Occipital lobe (tissue), 2 donors: Measurements from ENCODE around the gene MLEC. TPM values are rescaled to one million over a fixed set of nuclear protein-coding genes. Genes with fewer than 3 reads are reported as not detected.
"Not testable (repeated sequence)": the region's sequence is repeated elsewhere in the genome, so short reads cannot be mapped to it uniquely, and the experiment has no call there.

Experiments used
- DNase-seq: peaks from one replicate; lab custom pipeline; 2025; lab: John Stamatoyannopoulos, UW
- total RNA-seq: library from RNA; depleted of rRNA; stranded (reverse); fragments of >200 nt; gene quantifications from one replicate; pipeline ENCODE4 v1.2.3, GENCODE V29; 2014

Gene MLEC
- total RNA-seq, 1 donor from 2014 or later: 41.5 TPM

DNA sequence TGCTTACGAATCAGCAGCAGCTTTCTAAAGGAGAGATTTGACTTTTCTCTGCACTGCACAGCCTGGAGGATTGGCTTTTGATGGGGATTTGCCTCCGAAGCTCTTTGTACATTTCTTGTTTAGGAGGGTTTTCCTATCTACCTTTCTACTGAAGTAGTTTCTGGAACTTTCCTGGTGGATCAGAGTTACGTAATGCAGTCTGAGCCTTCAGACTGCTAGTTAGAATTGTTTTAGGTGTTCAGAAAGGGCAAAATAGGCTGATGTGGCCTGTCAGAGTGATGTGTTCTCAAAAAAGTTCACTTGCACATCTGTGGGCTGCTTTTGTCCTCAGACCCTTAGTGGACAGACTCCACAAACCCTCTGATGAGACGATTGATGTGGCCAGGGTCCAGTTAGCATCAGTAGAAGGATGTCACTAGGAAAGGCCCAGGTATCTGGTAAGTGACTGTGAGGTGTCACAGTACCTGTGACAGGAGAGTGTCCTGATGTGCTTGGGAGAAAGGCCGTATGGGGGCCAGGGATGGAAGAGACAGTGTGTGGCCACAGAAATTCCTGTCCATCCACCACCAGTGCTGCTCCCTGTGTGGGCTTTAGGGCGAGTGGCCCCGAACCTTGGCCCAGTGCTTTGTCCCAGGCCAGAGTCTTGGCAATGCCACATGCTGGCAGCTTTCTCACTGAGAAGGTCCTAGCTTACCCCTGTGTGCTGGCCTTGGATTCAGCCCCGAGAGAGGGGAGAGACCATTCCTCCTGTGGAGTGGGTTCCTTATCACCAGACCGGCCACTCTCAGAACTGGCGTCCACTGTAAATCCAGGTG is 34.2 kb downstream of the MLEC start:
- no peak for DNase-seq

DNA sequence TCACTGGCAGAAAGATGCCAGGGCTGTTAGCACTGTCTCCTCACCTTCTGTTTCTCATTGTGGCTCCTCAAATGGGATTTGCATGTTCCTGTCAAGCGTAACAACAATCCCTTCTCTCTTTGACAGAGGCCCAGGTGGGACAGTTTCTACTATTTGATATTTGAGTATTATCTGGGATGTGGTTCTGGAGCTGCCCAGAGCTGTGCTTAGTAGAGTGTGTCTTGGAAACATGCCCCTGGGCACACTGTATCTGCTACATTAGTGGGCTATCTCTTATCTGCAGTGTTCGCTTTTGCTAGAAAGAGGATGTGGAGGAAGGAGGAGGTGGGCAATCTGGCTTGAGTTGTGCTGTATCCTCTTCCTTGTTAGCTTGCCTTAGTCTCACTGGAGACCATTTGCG is 34.9 kb downstream of the MLEC start:
- no peak for DNase-seq

DNA sequence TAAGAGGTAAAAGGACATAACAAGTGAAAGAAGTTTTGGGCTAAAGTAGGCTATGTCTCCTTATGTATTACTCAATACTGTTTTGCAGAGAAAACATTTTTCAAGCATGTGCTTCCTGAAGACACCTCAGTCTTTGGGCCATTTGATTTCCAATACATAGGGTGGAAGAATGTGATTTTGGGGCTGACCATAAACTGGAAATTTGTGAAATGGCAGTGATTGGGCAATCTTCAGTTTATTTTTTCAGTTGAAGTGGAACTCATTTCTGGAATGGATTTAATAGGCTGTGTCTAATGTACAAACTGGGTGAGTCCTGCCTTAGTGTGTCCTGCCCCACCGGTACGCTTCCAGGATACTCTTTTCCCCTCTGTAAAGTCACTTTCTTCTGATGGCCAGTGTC is 35.8 kb downstream of the MLEC start:
- no peak for DNase-seq

DNA sequence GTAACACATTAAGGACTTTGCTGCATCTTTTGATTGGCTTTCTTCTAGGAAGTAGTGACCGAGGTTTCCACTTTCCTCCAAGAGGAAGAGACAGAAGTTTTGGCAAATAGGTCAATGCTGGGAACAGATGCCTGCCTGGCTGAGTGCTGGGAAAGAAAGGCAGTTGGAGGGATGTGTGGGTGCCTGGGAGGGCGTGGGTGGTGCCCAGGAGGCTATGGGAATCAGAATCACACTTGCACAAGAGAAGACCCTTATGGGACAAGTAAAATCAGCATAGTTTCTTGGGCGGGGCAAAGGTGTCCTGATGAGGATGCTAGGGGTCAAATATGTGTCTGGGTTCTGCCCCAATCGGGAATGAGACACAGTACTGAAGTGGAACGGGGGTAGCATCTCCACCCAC is 37.8 kb downstream of the MLEC start:
- DNase-seq: no peak

DNA sequence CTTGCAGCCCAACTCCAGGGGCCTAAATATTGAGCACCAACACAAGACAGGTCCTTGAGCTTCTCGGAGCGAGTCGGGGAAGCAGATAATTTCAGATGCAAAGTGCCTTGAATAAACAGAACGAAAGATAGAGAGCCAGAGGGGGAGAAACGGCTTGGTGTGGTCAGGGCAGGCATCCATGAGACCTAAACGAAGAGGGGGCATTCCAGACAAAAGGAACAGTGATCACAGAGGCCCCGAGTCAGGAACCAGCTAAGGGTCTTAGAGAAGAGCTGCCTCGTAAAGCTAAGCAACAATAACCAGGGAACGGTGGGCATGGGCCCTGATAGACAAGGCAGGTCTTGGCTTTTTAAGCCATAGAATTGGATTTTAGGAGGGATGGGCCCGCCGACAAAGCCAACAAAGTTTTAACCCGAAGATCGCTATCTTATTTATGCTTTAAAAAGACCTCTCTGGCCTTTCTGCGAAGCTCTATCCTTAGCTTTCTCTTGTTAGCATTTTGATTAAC is 38.3 kb downstream of the MLEC start:
- DNase-seq: no peak

DNA sequence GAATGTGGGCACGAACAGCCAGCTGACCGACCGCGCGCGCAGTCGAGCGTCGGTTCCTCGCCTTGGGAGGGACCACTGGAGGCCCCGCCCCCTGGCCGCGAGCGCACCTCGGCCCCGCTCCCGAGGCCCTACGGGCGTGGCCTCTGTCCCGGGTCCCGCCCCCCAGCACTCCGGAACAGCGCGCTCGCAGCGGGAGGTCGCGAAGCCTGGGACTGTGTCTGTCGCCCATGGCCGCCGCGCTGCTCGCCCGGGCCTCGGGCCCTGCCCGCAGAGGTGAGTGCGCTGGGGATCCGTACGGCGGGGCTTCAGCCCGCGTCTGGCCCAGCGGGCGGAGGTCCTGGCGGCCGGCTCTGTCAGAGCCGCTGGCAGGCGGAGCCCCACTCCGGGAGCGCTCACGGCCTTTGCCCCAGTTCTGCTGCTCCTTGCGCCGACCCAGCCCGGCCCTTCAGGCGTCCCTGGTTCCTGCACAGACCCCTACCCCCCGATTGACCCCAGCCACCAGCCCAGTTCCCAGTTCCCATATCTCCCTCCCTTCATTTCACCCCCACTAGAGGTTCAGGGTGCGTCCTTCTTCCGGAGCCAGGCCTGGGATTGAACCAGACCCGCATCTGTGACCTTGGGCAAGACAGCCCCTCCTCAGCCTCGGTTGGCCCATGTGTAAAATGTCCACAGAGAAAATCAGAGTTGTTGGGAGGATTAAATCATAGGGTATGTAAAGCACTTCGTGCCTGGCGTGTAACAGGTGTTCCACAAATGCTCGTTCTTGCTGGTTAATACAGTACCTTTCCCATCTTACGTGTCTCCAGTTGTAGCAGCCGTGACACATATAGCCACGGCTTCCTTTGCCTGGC is 38.9 kb downstream of the MLEC start, which contains the start of gene ACADS:
Gene ACADS, plus strand, starts transcription at position 168 of the 851 bp plus-strand sequence. Its CDS starts 60 bp downstream, at position 228.
- peak; percentile 56 for DNase-seq

DNA sequence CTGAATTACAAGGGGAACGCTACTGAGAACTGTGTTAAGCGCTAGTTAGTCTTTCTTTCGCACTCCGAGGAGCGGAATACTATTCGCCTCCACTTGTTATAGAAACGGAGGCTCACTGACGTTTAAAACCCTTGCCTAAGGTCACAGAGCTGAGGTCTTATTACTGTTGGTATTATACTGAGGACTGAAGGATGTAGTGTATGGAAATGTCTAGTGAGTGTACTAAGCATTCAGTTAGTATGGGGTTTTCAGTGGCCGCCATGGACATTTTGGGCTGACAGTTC is 39.5 kb downstream of the MLEC start:
- no peak for DNase-seq

DNA sequence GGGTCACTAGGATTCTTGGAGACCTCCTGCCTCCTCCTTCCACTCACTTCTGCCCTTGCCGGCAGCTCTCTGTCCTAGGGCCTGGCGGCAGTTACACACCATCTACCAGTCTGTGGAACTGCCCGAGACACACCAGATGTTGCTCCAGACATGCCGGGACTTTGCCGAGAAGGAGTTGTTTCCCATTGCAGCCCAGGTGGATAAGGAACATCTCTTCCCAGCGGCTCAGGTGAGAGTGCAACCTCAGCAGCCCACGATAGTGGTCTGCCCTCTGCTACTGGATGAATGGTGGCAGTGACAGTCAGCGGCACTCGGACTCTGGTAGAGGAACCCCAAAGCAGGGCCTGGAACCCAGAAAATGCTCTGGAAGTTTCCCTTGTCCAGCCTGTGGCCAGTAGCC is 40.0 kb downstream of the MLEC start:
- no peak for DNase-seq

DNA sequence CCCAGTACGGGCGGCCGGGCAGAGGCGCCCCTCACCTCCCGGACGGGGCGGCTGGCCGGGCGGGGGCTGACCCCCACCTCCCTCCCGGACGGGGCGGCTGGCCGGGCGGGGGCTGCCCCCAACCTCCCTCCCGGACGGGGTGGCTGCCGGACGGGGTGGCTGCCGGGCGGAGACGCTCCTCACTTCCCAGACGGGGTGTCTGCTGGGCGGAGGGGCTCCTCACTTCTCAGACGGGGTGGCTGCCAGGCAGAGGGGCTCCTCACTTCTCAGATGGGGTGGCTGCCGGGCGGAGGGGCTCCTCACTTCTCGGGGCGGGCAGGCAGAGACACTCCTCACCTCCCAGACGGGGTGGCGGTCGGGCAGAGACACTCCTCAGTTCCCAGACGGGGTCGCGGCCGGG is 45.2 kb downstream of the MLEC start:
- DNase-seq: not testable (repeated sequence)

DNA sequence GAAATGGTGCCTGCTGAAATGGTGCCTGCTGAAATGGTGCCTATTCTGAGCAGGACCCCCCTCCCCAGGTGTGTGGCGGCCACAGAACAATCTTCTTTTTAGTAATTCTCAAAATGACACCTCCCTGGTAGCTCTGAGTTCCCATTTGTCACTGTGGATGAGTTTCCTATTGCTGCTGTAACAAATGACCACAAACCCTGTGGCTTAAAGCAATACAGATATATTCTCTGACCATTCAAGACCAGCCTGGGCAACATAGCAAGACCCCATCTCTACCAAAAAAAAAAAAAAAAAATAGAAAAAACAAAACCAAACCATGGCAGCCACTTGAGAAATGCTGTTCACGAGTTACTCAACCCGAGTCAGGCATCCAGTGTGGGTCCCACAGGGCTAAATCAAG is 46.6 kb downstream of the MLEC start:
- DNase-seq: no peak

DNA sequence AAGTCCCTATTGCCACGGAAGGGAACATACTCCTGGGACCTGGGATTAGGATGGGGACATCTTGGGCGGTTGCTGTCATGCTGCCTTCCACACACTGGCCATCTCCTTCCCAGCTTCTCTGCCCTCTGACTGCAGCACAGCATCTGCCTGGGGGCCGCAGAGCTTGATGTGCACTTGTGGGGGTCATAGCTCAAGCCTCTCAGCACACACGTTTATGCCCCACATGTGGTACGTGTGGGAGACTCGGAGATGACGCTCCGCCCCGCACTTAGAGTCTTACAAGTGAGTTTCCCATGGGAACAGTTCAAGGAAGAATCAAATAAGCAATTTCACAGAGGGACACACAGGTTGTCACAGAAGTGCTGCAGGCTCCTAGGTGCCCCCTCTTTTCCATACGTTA is 47.3 kb downstream of the MLEC start:
- no peak for DNase-seq

DNA sequence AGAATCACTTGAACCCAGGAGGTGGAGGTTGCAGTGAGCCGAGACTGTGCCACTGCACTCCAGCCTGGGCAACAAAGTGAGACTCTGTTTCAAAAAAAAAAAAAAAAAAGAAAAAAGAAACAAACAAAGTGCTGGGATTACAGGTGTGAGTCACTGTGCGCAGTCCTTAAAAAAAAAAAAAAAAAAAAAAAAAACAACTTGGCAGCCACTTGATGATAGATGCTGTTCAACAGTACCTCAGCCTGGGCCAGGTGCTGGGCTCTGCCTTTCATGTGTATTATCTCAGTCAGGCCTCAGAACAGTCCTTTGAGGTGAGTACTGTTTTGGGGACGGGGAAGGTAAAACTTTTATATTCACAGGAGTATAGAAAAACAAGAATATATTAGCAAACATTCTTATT is 48.2 kb downstream of the MLEC start:
- DNase-seq: no peak

DNA sequence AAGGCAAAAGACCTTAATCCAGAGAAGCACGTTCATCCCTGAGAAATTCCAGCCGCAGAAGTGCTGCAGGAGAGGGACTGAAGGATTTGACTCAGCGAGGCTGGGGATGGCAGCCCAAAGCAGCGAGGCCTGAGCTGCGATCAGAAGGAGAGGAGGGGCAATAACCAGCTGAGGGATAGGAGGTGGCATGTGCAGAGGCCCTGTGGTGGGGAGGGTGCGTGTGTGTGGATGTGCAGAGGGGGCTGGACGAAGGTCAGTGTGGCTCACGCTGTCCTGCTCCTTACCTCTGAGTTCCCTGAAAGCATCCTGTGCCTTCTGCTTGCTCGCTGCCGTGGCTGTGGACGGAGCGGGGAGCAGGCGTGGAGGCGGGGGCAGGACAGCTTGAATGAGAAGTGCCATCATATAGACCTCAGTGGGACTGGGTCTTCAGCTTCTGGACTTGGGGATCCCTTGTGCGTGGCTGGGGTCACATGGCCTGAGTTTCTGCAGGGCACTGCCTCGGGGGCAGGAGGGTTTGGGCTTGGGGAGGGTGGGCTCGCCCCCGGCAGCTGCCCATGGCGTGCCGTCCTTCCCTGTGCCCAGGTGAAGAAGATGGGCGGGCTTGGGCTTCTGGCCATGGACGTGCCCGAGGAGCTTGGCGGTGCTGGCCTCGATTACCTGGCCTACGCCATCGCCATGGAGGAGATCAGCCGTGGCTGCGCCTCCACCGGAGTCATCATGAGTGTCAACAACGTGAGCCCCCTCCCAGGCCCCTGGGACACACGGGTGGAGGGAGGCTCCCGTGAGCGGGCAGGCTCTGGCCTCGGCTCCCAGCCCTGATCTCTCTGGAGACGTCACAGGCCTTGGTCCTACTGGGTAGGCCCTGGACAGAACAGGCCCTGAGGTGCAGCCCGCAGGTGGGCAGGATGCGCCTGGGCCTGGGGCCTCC is 49.7 kb downstream of the MLEC start:
- no peak for DNase-seq

DNA sequence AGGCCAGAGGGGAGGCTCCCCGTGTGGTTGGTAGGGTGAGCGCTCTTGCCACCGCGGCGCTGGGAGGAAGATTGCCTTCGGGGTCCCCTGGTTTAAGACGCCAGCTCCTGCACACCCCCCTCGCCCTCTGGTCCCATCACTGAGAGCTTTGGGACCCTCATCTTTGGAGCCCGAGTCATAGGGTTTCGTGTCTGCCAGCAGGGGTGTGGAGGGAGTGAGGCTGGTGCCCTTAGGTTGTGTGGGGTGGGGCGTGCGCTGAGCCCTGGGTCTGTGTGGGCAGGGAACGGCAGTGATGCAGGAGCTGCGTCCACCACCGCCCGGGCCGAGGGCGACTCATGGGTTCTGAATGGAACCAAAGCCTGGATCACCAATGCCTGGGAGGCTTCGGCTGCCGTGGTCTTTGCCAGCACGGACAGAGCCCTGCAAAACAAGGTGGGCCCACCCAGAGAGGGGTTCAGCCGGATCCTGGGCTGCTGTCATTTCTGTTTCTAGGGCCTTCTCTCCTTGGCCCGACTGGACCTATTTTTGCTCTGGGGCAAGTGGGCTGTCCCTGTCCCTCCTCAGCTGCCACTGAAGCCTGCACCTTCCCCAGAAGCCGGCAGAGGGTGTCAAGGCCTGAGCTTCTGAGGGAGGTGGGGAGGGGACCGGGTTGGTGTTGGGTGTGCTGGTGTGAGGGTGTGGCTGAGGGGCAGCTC is 50.8 kb downstream of the MLEC start:
- DNase-seq: no peak

DNA sequence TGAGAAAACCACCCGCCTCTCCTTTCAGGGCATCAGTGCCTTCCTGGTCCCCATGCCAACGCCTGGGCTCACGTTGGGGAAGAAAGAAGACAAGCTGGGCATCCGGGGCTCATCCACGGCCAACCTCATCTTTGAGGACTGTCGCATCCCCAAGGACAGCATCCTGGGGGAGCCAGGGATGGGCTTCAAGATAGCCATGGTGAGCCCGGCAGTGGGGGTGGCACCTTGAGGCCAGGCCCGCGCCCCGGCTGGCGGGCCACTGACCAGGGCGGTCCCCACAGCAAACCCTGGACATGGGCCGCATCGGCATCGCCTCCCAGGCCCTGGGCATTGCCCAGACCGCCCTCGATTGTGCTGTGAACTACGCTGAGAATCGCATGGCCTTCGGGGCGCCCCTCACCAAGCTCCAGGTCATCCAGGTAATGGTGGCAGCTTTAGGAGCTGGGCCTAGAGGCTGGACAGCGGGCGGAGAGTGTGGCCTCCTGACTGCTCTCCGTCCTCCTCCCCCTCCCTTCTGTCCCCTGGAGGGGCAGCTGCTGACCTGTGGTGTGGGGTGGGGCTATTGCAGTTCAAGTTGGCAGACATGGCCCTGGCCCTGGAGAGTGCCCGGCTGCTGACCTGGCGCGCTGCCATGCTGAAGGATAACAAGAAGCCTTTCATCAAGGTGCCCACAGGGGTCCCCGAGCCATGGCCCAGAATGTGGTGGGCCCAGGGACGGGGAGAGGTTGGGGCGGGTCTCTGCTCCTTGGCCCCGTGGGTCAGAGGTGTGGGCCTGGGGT is 51.5 kb downstream of the MLEC start:
- DNase-seq: no peak

DNA sequence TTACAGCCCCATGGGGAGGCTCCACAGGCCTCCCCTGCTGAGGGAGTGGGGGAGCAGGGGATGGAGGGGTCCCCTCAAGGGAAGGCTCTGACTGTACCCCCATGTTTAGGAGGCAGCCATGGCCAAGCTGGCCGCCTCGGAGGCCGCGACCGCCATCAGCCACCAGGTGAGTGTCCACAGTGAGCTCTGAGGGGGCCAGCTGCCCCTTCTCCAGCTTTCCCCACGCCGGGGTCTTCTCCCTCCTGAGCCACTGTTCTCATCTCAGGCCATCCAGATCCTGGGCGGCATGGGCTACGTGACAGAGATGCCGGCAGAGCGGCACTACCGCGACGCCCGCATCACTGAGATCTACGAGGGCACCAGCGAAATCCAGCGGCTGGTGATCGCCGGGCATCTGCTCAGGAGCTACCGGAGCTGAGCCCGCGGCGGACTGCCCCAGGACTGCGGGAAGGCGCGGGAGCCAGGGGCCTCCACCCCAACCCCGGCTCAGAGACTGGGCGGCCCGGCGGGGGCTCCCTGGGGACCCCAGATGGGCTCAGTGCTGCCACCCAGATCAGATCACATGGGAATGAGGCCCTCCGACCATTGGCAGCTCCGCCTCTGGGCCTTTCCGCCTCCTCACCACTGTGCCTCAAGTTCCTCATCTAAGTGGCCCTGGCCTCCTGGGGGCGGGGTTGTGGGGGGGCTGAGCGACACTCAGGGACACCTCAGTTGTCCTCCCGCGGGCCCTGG is 52.2 kb downstream of the MLEC start:
- DNase-seq: no peak

DNA sequence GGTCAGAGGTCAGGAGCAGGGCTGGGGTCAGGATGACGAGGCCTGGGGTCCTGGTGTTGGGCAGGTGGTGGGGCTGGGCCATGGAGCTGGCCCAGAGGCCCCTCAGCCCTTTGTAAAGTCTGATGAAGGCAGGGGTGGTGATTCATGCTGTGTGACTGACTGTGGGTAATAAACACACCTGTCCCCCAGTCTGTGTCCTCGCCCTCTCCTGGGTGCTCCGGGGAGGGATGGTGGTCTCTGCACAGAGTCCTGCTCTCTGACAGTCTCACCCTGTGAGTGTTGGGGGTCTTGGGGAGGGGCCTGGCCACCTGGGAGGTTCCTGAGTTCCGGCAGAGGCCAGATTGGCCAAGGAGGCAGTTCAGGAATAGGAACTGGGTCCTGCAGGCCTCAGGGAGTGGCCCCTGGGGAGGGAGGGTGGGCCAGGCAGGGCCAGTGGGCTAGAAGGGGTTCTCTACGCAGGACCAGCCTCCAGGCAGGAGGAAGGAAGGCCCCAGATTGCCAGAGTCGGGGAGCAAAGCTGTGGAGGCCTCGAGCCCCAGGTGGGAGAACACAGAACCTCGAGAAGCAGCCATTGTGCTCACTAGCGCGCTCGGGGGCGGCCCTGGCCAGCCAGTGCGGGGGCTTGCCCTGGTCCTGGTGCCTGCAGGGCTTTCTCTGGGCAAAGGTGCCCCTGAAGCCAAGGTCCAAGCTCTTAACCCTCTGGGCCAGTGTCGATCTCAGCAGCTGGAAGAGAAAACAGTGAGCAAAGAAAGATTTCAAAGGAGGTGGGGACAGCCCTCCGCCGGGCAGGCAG is 53.1 kb downstream of the MLEC start:
- no peak for DNase-seq

DNA sequence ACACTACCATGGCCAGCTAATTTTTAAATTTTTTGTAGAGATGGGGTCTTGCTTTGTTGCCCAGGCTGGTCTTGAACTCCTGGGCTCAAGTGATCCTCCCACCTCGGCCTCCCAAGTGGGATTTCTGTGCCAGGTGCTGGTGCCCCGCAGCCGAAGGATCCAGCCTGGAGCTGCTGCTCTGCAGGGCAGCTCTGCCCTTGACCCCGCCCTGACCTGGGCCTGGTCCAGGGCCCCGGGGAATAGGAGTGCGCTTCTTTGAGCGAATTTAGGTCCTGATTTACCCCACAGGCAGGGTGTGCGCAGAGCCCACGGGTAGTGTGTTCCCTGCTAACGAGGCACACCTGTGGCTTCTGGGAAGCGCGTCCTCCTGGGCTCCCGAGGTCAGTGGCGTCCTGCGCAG is 53.9 kb downstream of the MLEC start:
- DNase-seq: no peak
